Peyer's patch (tissue), 4 donors: ENCODE data around the gene METTL16. TPM values are rescaled to one million over a fixed set of nuclear protein-coding genes. Genes with fewer than 3 reads are reported as not detected.
A peak's percentile ranks its signal among the peaks of the same experiment; 100 is the strongest.

Source experiments
- DNase-seq, 3 donors: peaks; one replicate each; pipeline ENCODE4 v3.0.0-alpha.2; 2017 to 2019
- H3K27ac ChIP-seq, 4 donors: fragments of 200-600 bp; sonication (generic); one replicate each; pipeline ENCODE4 v1.5.1; 2016 to 2019
- H3K27me3 ChIP-seq, 2 donors: fragments of 200-600 bp; sonication (generic); one replicate each; pipeline ENCODE4 v1.5.1; 2019
- H3K36me3 ChIP-seq, 3 donors: fragments of 200-600 bp; sonication (generic); one replicate each; pipeline ENCODE4 v1.5.1; 2016 to 2019
- H3K4me1 ChIP-seq, 4 donors: fragments of 200-600 bp; sonication (generic); one replicate each; pipeline ENCODE4 v1.5.1; 2016 to 2019
- H3K4me3 ChIP-seq, 4 donors: fragments of 200-600 bp; sonication (generic); 1 replicate in 3 of 4; 2 replicates in 1 of 4; pipeline ENCODE4 v1.5.1; 2016 to 2019; ENCODE audit warnings: mild to moderate bottlenecking in 1 of 4
- H3K9me3 ChIP-seq, 4 donors: fragments of 200-600 bp; sonication (generic); one replicate each; pipeline ENCODE4 v1.5.1; 2016 to 2019; ENCODE audit warnings: mild to moderate bottlenecking in 1 of 4
- POLR2A ChIP-seq, 2 donors: fragments of 450-650 bp; IDR thresholded peaks; one replicate each; pipeline ENCODE4 v1.5.1; 2017; ENCODE audit warnings: antibody characterized with exemption in 2 of 2, mild to moderate bottlenecking in 2 of 2, moderate library complexity in 2 of 2
- total RNA-seq, 4 donors: library from RNA; depleted of rRNA; stranded (reverse); fragments of >200 nt; gene quantifications; one replicate each; pipeline ENCODE4 v1.1.0, GENCODE V29; 2016
- TF ChIP-seq, protein P1 (sequence below), 6 experiments: fragments of 450-650 bp in 4 of 6; fragments of 200-600 bp in 2 of 6; sonication (generic) in 1 of 6; IDR thresholded peaks; one replicate each; pipeline ENCODE4 v1.5.1; 2017 to 2019; ENCODE audit warnings: antibody characterized with exemption in 6 of 6, mild to moderate bottlenecking in 3 of 6, moderate library complexity in 1 of 6

Gene METTL16, protein sequence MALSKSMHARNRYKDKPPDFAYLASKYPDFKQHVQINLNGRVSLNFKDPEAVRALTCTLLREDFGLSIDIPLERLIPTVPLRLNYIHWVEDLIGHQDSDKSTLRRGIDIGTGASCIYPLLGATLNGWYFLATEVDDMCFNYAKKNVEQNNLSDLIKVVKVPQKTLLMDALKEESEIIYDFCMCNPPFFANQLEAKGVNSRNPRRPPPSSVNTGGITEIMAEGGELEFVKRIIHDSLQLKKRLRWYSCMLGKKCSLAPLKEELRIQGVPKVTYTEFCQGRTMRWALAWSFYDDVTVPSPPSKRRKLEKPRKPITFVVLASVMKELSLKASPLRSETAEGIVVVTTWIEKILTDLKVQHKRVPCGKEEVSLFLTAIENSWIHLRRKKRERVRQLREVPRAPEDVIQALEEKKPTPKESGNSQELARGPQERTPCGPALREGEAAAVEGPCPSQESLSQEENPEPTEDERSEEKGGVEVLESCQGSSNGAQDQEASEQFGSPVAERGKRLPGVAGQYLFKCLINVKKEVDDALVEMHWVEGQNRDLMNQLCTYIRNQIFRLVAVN
- total RNA-seq = 10 to 100 TPM; 24.0 to 29.7 (median 27.9) TPM

DNA sequence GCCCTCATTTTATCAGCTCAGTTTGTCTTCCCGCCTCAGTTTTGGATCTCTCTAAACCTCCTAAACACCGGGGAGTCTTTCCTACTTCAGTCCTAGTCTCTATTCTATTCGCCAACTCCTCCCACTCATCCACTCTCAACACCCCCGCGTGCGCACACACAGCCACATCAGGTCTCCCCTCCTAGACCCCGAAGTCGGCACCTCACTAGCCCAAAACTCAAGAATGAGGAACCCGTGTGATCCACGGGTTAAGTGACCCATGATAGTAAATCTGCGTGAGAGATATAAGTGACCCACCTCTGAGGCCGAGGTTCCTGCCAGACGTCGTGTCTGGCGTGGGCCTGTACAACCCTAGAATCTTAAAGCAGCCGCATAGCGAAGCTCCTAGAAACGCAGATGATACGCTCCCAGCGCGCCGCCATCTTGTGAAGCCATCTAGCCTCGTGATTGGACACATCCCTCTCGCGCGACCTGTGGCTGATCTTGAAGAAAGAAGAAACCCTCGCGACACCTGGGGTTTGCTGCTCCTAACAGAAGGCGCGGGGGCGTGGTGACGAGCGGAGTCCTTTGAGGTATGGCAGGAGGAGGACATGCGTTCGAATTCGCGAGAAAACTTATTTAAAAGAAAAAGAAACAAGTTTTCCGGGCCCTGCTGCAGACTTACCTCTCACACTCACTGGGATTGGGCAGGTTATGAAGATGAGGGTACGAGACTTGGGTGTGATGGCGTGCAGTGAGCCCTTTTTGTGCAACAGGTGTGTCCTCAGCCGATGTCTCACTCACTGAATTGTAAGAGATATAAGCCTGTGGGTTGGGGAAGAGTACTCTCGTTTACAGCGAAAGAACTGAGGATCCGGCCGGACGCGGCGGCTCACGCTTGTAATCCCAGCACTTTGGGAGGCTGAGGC lies at the start of gene METTL16:
TSS of gene METTL16 (minus strand) at position 427 of the 908 bp plus-strand sequence. CDS start 9,557 bp downstream, outside the sequence.
- TF ChIP-seq POLR2A (IDR thresholded peaks at IDR 0.05) = peak; percentile 63 to 72
- TF ChIP-seq, protein P1, sequence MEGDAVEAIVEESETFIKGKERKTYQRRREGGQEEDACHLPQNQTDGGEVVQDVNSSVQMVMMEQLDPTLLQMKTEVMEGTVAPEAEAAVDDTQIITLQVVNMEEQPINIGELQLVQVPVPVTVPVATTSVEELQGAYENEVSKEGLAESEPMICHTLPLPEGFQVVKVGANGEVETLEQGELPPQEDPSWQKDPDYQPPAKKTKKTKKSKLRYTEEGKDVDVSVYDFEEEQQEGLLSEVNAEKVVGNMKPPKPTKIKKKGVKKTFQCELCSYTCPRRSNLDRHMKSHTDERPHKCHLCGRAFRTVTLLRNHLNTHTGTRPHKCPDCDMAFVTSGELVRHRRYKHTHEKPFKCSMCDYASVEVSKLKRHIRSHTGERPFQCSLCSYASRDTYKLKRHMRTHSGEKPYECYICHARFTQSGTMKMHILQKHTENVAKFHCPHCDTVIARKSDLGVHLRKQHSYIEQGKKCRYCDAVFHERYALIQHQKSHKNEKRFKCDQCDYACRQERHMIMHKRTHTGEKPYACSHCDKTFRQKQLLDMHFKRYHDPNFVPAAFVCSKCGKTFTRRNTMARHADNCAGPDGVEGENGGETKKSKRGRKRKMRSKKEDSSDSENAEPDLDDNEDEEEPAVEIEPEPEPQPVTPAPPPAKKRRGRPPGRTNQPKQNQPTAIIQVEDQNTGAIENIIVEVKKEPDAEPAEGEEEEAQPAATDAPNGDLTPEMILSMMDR (IDR thresholded peaks at IDR 0.05) = peak in 1 of 6 experiments; percentile 7
- H3K4me1 ChIP-seq = peaks cover 0 to 26% (median 0%) of the 10 kb centered on the region in 4 donors
- DNase-seq = peak; percentile 96 to 100 (median 100)

DNA sequence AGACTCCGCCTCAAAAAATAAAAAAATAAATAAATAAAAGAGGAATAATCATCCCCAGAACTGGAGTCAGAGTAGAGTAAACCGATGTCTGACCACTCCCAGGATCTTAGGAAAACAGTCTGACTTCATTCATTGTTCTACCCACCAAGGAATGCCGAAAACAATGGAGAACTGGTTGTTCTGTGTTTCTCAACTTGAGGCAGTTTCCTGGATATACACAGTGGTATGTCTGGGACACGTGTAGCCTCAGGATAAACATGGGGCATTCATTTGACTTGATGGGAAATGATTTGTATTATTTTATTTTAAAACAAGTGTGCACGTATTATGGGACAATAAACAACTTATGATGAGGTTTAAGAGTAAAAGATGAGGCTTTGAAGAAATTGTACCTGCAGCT lies 49.0 kb upstream of the METTL16 start:
- no peak overlapping the region for H3K4me3 ChIP-seq
- H3K27me3 ChIP-seq = no peaks in the 10 kb centered on the region
- no peaks in the 10 kb centered on the region for H3K36me3 ChIP-seq
- H3K27ac ChIP-seq = no peak overlapping the region
- no peak for DNase-seq
- no peaks in the 10 kb centered on the region for H3K9me3 ChIP-seq
- TF ChIP-seq, protein P1 (IDR thresholded peaks at IDR 0.05) = no peak
- TF ChIP-seq POLR2A (IDR thresholded peaks at IDR 0.05) = no peak
- H3K4me1 ChIP-seq = no peaks in the 10 kb centered on the region

More for the DNA sequence above, at the start of gene METTL16:
- Histone ChIP-seq H3K4me3 (peak within 1 kb of the TSS; percentile 64 to 81 (median 68)), H3K36me3 (no peaks in the 10 kb centered on the region), H3K9me3 (no peaks in the 10 kb centered on the region), H3K27ac (peak within 1 kb of the TSS; percentile 84 to 90 (median 87)), H3K27me3 (no peaks in the 10 kb centered on the region)

DNA sequence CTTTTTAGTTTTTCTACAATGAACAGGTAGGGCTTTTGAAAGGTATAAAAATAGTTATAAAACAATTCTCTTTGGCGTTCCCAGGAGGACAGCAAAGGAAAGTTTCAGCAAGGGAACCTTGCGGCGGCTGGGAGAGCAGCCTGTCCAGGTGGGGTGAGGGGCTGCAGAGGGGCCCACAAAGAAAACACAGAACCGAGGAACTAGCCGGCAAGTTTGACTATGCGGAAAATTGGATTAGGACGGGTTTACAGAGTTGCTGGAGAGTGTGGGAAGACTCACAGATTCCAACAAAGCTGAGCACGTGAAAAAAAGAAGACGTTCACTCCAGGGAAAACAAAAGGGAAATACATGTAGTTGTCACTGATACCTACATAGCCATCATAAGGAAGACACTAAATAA lies 40.2 kb upstream of the METTL16 start:
- DNase-seq = no peak
- TF ChIP-seq, protein P1 (IDR thresholded peaks at IDR 0.05) = no peak
- TF ChIP-seq POLR2A (IDR thresholded peaks at IDR 0.05) = no peak
- Histone ChIP-seq H3K36me3 (no peaks in the 10 kb centered on the region), H3K4me1 (peaks cover 0 to 9% (median 0%) of the 10 kb centered on the region in 4 donors), H3K27me3 (no peaks in the 10 kb centered on the region), H3K27ac (no peak overlapping the region), H3K9me3 (no peaks in the 10 kb centered on the region), H3K4me3 (no peak overlapping the region)

GRCh38 chr17:2551493-2551892 lies 39.8 kb upstream of the METTL16 start:
- DNase-seq = no peak
- TF ChIP-seq, protein P1 (IDR thresholded peaks at IDR 0.05) = no peak
- no peak for TF ChIP-seq POLR2A (IDR thresholded peaks at IDR 0.05)
- peaks cover 0 to 14% (median 0%) of the 10 kb centered on the region in 4 donors for H3K4me1 ChIP-seq
- no peaks in the 10 kb centered on the region for H3K9me3 ChIP-seq
- no peak overlapping the region for H3K4me3 ChIP-seq
- H3K27ac ChIP-seq = no peak overlapping the region
- H3K36me3 ChIP-seq = no peaks in the 10 kb centered on the region
- no peaks in the 10 kb centered on the region for H3K27me3 ChIP-seq
